GM12891 (cell line): ENCODE results near the gene GIT2.

Source experiments
- PAX5 ChIP-seq: IDR thresholded peaks from 2 replicates; pipeline ENCODE4 v1.6.1; 2011; ENCODE audit warnings: low read length, moderate library complexity, mild to moderate bottlenecking; ENCODE audit not compliant: insufficient read depth, severe bottlenecking
- POLR2A ChIP-seq: IDR thresholded peaks from 2 replicates; pipeline ENCODE4 v1.6.1; 2011; ENCODE audit warnings: low read depth, low read length, control low read depth
- POLR2AphosphoS5 ChIP-seq: IDR thresholded peaks from 2 replicates; pipeline ENCODE4 v1.6.1; 2011; ENCODE audit warnings: low read depth, low read length, control low read depth
- POU2F2 ChIP-seq: IDR thresholded peaks from 2 replicates; pipeline ENCODE4 v1.6.1; 2011; ENCODE audit warnings: low read depth, mild to moderate bottlenecking, control low read depth, low read length, moderate library complexity
- SPI1 ChIP-seq: IDR thresholded peaks from 2 replicates; pipeline ENCODE4 v1.6.1; 2011; ENCODE audit warnings: low read depth, low read length, control low read depth
- TAF1 ChIP-seq: IDR thresholded peaks from 2 replicates; pipeline ENCODE4 v1.6.1; 2011; ENCODE audit warnings: low read depth, low read length, control low read depth

DNA sequence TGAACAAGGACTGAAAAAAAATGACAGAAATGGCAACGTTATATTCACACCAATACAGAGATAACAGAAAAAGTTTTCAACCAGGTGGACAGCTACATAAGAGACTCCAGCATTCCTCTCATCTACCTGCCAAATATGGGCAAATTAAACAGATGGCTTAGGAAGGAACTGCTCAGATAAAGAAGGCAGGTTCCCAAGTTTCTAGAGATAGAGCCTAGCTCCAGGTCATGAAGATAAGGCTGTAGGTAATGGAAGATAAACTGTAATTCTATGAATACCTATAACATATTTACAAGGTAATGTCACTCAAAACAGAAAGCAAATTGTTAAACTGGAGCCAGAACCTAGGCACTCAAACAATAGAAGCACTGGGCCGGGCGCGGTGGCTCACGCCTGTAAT, 42.5 kb downstream of the GIT2 start:
- TF ChIP-seq POLR2AphosphoS5 (no peak), SPI1 (no peak), TAF1 (no peak), POLR2A (no peak), POU2F2 (no peak), PAX5 (no peak)
